T-cell (primary cell): ENCODE data around the gene DRC7. TPM values are rescaled to one million over a fixed set of nuclear protein-coding genes. Genes with fewer than 3 reads are reported as not detected.

ENCODE experiments used
- ATAC-seq, 4 experiments: fragments of 200-7000 bp in 3 of 4; fragments of 150-1000 bp in 1 of 4; cut with Tn5 transposase; replicated peaks in 1 of 4; 1 replicate in 3 of 4; 2 replicates in 1 of 4; pipeline ENCODE4 v1.10.0; 2021; ENCODE audit warnings: moderate library complexity in 3 of 4, mild to moderate bottlenecking in 2 of 4, moderate number of reproducible peaks in 1 of 4
- CTCF ChIA-PET, 2 donors: fragments of 300-600 bp; sonication (Branson Sonifier 250); formaldehyde crosslinking; loops; one replicate each; lab custom pipeline; 2022; ENCODE audit warnings: antibody characterized with exemption in 2 of 2; lab: Charles Lee
- POLR2A ChIA-PET, 2 donors: fragments of 300-600 bp; sonication (Branson Sonifier 250); formaldehyde crosslinking; loops; one replicate each; lab custom pipeline; 2022; ENCODE audit warnings: antibody characterized with exemption in 2 of 2; lab: Charles Lee
- DNase-seq, 35 experiments: peaks; one replicate each; pipeline versions ENCODE4 v3.0.0 to v3.0.0-alpha.2; 2013 to 2023
- H3K27ac ChIP-seq: one replicate; pipeline ENCODE4 v1.5.1; 2013; ENCODE audit warnings: low read length
- H3K27me3 ChIP-seq, 2 experiments: replicated peaks in 1 of 2; 1 replicate in 1 of 2; 2 replicates in 1 of 2; pipeline versions ENCODE4 v1.6.1 to v1.7.0; 2013; ENCODE audit warnings: low read length in 1 of 2, mixed read lengths in 1 of 2; ENCODE audit not compliant: control insufficient read depth in 2 of 2, insufficient read depth in 2 of 2; ENCODE audit errors: extremely low read depth in 1 of 2
- H3K36me3 ChIP-seq, 2 donors: 1 replicate in 1 of 2; 2 replicates in 1 of 2; pipeline versions ENCODE4 v1.6.1 to v1.7.0; 2013; ENCODE audit warnings: low read length in 1 of 2; ENCODE audit not compliant: control insufficient read depth in 2 of 2, insufficient read depth in 1 of 2; ENCODE audit errors: extremely low read depth in 1 of 2
- H3K4me1 ChIP-seq, 2 experiments: 1 replicate in 1 of 2; 2 replicates in 1 of 2; pipeline versions ENCODE4 v1.6.1 to v1.7.0; 2013; ENCODE audit warnings: low read length in 2 of 2, mixed read lengths in 1 of 2; ENCODE audit not compliant: insufficient read depth in 2 of 2, control insufficient read depth in 1 of 2; ENCODE audit errors: extremely low read depth in 1 of 2
- H3K4me3 ChIP-seq, 2 donors: 1 replicate in 1 of 2; 2 replicates in 1 of 2; pipeline versions ENCODE4 v1.5.1 to v1.7.0; 2013; ENCODE audit warnings: mild to moderate bottlenecking in 2 of 2, low read length in 1 of 2, moderate library complexity in 1 of 2; ENCODE audit not compliant: control insufficient read depth in 1 of 2; ENCODE audit errors: extremely low read depth in 1 of 2
- H3K9me3 ChIP-seq: 2 replicates; pipeline ENCODE4 v1.7.0; 2013
- H3K27ac Mint-ChIP-seq, 2 donors: one replicate each; pipeline ENCODE4 v1.8.0; 2020 to 2021; ENCODE audit warnings: mild to moderate bottlenecking in 2 of 2, mixed read lengths in 2 of 2
- H3K27me3 Mint-ChIP-seq, 2 donors: one replicate each; pipeline ENCODE4 v1.8.0; 2021 to 2022; ENCODE audit warnings: mixed read lengths in 2 of 2
- H3K36me3 Mint-ChIP-seq: one replicate; pipeline ENCODE4 v1.8.0; 2021; ENCODE audit warnings: mixed read lengths
- H3K4me1 Mint-ChIP-seq, 3 donors: one replicate each; pipeline ENCODE4 v1.8.0; 2020 to 2022; ENCODE audit warnings: mixed read lengths in 3 of 3, mild to moderate bottlenecking in 1 of 3
- H3K4me3 Mint-ChIP-seq, 3 donors: one replicate each; pipeline ENCODE4 v1.8.0; 2020 to 2022; ENCODE audit warnings: mild to moderate bottlenecking in 3 of 3, mixed read lengths in 3 of 3, moderate library complexity in 3 of 3
- H3K9me3 Mint-ChIP-seq, 3 donors: one replicate each; pipeline ENCODE4 v1.8.0; 2020 to 2022; ENCODE audit warnings: mixed read lengths in 3 of 3
- WGBS: methylation state at CpG from one replicate; pipeline ENCODE4 v1.1.5; 2013; ENCODE audit warnings: missing lambda C conversion rate; ENCODE audit not compliant: insufficient coverage; 5-methylcytosine and 5-hydroxymethylcytosine counted together
- total RNA-seq, 35 experiments: library from RNA in 6 of 35; stranded (reverse) in 6 of 35; fragments of 120-200 nt in 1 of 35; gene quantifications; one replicate each; pipeline versions ENCODE4 v1.2.1 to v1.2.4 and lab custom pipeline; 2013 to 2026

The DRC7 gene
- total RNA-seq, 5 donors from 2014 or later (not counting 1 experiment from before 2014, with no cell fraction given): not detected

- peaks cover 16% of the 10 kb centered on the region for H3K36me3 Mint-ChIP-seq
- peaks cover 19 to 27% (median 21%) of the 10 kb centered on the region in 3 donors for H3K4me1 Mint-ChIP-seq
- H3K36me3 ChIP-seq: peaks cover 6 to 26% of the 10 kb centered on the region in 2 donors
- no peaks in the 10 kb centered on the region for H3K27me3 ChIP-seq
- DNase-seq: no peak
- H3K9me3 Mint-ChIP-seq: no peaks in the 10 kb centered on the region
- H3K27ac Mint-ChIP-seq: no peak overlapping the region
- CTCF ChIA-PET: no interaction called here
- no peak overlapping the region for H3K4me3 Mint-ChIP-seq
- H3K4me3 ChIP-seq: no peak overlapping the region
- ATAC-seq: no peak
- H3K9me3 ChIP-seq: no peaks in the 10 kb centered on the region
- H3K4me1 ChIP-seq: peaks cover 8 to 16% of the 10 kb centered on the region in 2 experiments
- WGBS: 90% methylated on average over 15 of the region's 18 CpGs
- POLR2A ChIA-PET: no interaction called here
- no peak overlapping the region for H3K27ac ChIP-seq
- H3K27me3 Mint-ChIP-seq: no peaks in the 10 kb centered on the region
Measured at GRCh38 chr16:57739756-57740422, 45.3 kb downstream of the DRC7 start.

GRCh38 chr16:57740423-57741071, 45.9 kb downstream of the DRC7 start:
- ATAC-seq: no peak

GRCh38 chr16:57741660-57742191, 47.1 kb downstream of the DRC7 start:
- WGBS: 97% methylated on average over 13 of the region's 16 CpGs
- ATAC-seq: no peak
- no peak overlapping the region for H3K27ac ChIP-seq
- CTCF ChIA-PET: interaction anchor here in 1 of 2 donors (0.6 kb wide), 1 partner anchor 218 kb away, joined by 4 read pairs; no protein-coding TSS in a partner anchor
- H3K27ac Mint-ChIP-seq: no peak overlapping the region
- H3K27me3 ChIP-seq: no peaks in the 10 kb centered on the region
- DNase-seq: no peak
- H3K4me3 ChIP-seq: no peak overlapping the region
- H3K9me3 Mint-ChIP-seq: no peaks in the 10 kb centered on the region
- H3K4me1 ChIP-seq: peaks cover 4 to 6% of the 10 kb centered on the region in 2 experiments
- H3K4me3 Mint-ChIP-seq: no peak overlapping the region
- H3K27me3 Mint-ChIP-seq: no peaks in the 10 kb centered on the region
- peaks cover 16% of the 10 kb centered on the region for H3K36me3 Mint-ChIP-seq
- H3K9me3 ChIP-seq: no peaks in the 10 kb centered on the region
- POLR2A ChIA-PET: no interaction called here
- peaks cover 6 to 29% of the 10 kb centered on the region in 2 donors for H3K36me3 ChIP-seq
- peaks cover 5 to 13% (median 10%) of the 10 kb centered on the region in 3 donors for H3K4me1 Mint-ChIP-seq

More at GRCh38 chr16:57740423-57741071, 45.9 kb downstream of the DRC7 start:
- Histone ChIP-seq H3K4me1 (peaks cover 8 to 15% of the 10 kb centered on the region in 2 experiments), H3K27ac (no peak overlapping the region), H3K9me3 (no peaks in the 10 kb centered on the region), H3K36me3 (peaks cover 6 to 26% of the 10 kb centered on the region in 2 donors), H3K4me3 (no peak overlapping the region), H3K27me3 (no peaks in the 10 kb centered on the region)
- Mint-ChIP-seq H3K27ac (no peak overlapping the region), H3K4me1 (peaks cover 15 to 22% (median 17%) of the 10 kb centered on the region in 3 donors), H3K27me3 (no peaks in the 10 kb centered on the region), H3K36me3 (peaks cover 16% of the 10 kb centered on the region), H3K4me3 (no peak overlapping the region), H3K9me3 (no peaks in the 10 kb centered on the region)
- POLR2A ChIA-PET: no interaction called here
- no peak for DNase-seq
- CTCF ChIA-PET: no interaction called here
- WGBS: 93% methylated on average over 14 of the region's 24 CpGs

- Mint-ChIP-seq H3K36me3 (peaks cover 20% of the 10 kb centered on the region), H3K27me3 (no peaks in the 10 kb centered on the region), H3K9me3 (no peaks in the 10 kb centered on the region), H3K27ac (no peak overlapping the region), H3K4me1 (peaks cover 0 to 5% (median 2%) of the 10 kb centered on the region in 3 donors), H3K4me3 (no peak overlapping the region)
- Histone ChIP-seq H3K27me3 (no peaks in the 10 kb centered on the region), H3K4me1 (no peaks in the 10 kb centered on the region), H3K9me3 (no peaks in the 10 kb centered on the region), H3K4me3 (no peak overlapping the region), H3K27ac (no peak overlapping the region), H3K36me3 (peaks cover 6 to 30% of the 10 kb centered on the region in 2 donors)
- ChIA-PET POLR2A (no interaction called here), CTCF (no interaction called here)
- no peak for ATAC-seq
- 100% methylated on average over 2 of the region's 4 CpGs for WGBS
- DNase-seq: no peak
Measured at GRCh38 chr16:57742543-57742942, 47.9 kb downstream of the DRC7 start.

- POLR2A ChIA-PET: interaction anchor here in 1 of 2 donors (0.5 kb wide), 1 partner anchor 113 kb away, joined by 10 read pairs; no protein-coding TSS in a partner anchor
- no peaks in the 10 kb centered on the region for H3K27me3 ChIP-seq
- H3K9me3 ChIP-seq: no peaks in the 10 kb centered on the region
- no peaks in the 10 kb centered on the region for H3K9me3 Mint-ChIP-seq
- H3K4me1 Mint-ChIP-seq: no peaks in the 10 kb centered on the region
- H3K36me3 Mint-ChIP-seq: peaks cover 20% of the 10 kb centered on the region
- H3K4me3 Mint-ChIP-seq: no peak overlapping the region
- no peak overlapping the region for H3K4me3 ChIP-seq
- H3K4me1 ChIP-seq: no peaks in the 10 kb centered on the region
- H3K27ac ChIP-seq: no peak overlapping the region
- no peak overlapping the region for H3K27ac Mint-ChIP-seq
- peaks cover 3 to 30% of the 10 kb centered on the region in 2 donors for H3K36me3 ChIP-seq
- WGBS: 79% methylated on average over 6 of the region's 10 CpGs
- CTCF ChIA-PET: no interaction called here
- ATAC-seq (no peak), DNase-seq (no peak)
- H3K27me3 Mint-ChIP-seq: no peaks in the 10 kb centered on the region
Measured at GRCh38 chr16:57743458-57743857, 48.9 kb downstream of the DRC7 start.

DNA sequence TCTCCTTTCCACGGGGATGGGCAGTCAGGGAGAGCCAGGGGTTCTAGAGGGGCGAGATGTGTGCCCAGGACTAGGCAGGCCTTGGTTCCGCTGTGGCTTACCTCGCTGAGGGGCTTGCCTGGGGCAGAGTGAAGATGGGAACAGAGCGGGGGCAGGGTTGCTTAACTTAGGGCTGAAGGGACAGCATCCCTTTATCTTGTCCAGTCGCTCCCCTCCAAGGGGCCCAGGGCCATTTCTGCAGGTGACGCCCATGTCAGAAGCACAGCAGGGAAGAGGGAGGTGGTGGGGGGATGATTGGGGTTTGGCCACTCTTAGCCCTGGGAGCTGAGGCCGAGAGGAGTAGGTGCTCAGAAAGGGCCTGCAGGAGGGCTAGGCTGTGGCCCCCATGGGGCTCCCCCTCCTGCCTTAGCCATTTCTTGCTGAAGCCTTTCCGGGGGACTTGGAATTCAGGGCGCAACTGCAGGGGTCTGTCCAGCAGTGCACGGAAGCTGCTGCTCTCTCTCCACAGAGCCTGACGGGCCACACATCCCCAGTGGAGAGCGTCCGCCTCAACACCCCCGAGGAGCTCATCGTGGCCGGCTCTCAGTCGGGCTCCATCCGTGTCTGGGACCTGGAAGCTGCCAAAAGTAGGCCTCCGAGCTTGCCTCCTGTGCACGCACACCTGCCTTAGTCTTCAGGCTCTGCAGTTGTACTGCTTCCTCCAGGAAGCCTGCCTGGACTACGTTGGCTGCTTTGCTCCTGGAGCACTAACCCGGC, 49.5 kb downstream of the DRC7 start:
- Histone ChIP-seq H3K27me3 (no peaks in the 10 kb centered on the region), H3K27ac (no peak overlapping the region), H3K4me3 (no peak overlapping the region), H3K36me3 (peaks cover 3 to 27% of the 10 kb centered on the region in 2 donors), H3K9me3 (no peaks in the 10 kb centered on the region), H3K4me1 (no peaks in the 10 kb centered on the region)
- no peaks in the 10 kb centered on the region for H3K27me3 Mint-ChIP-seq
- 95% methylated on average over 19 of the region's 23 CpGs for WGBS
- no peaks in the 10 kb centered on the region for H3K9me3 Mint-ChIP-seq
- POLR2A ChIA-PET: interaction anchor here in 1 of 2 donors (0.5 to 1.0 kb wide), 2 partner anchors 8 to 112 kb away, joined by 4 to 10 read pairs; partner anchors contain the start of gene KATNB1
- H3K36me3 Mint-ChIP-seq: peaks cover 20% of the 10 kb centered on the region
- ATAC-seq: no peak
- CTCF ChIA-PET: no interaction called here
- H3K4me3 Mint-ChIP-seq: no peak overlapping the region
- no peaks in the 10 kb centered on the region for H3K4me1 Mint-ChIP-seq
- H3K27ac Mint-ChIP-seq: no peak overlapping the region
- no peak for DNase-seq
